ENCODE data around the gene CYCS. TPM values are rescaled to one million over a fixed set of nuclear protein-coding genes. Genes with fewer than 3 reads are reported as not detected.
A peak's percentile ranks its signal among the peaks of the same experiment; 100 is the strongest.
"Not testable (repeated sequence)": the region's sequence is repeated elsewhere in the genome, so short reads cannot be mapped to it uniquely, and the experiment has no call there.

CYCS gene
- polyA plus RNA-seq, 1 experiment: 74.1 TPM

DNA sequence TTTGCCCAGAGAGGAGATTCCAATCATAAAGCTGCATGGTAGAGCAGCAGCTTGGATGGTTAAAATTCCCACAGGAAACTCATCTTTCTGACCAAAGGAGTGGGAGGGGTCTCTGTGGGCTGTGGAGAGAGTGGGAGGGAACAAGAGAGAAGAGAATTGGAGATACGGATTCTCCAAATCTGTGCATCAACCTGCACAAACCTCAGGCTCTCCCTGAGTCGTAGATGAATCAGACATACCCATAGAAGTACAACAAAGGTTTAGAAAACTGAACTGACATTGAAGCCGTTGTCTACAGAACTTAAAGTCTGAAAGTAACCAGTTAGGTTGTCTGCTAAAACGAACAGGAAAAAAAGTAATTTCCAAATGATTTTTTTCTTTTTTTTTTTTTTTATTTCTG, 41.9 kb downstream of the CYCS start:
- Histone ChIP-seq H3K27me3 (ENCODE audit: control insufficient read depth, insufficient read depth, low read length) (no peaks in the 10 kb centered on the region), H3K27ac (ENCODE audit: low read depth, low read length) (no peak overlapping the region), H3K9me3 (ENCODE audit: control insufficient read depth, insufficient read depth, low read length) (peaks cover 3% of the 10 kb centered on the region; the same call in 1 of the 2 replicates), H3K4me3 (ENCODE audit: low read depth, low read length) (no peak overlapping the region)
- ChIA-PET CTCF (interaction anchor here (0.7 to 1.1 kb wide), 2 partner anchors 11 to 271 kb away, joined by 3 to 6 read pairs; no protein-coding TSS in a partner anchor), POLR2A (no interaction called here)
- TF ChIP-seq, protein P1, sequence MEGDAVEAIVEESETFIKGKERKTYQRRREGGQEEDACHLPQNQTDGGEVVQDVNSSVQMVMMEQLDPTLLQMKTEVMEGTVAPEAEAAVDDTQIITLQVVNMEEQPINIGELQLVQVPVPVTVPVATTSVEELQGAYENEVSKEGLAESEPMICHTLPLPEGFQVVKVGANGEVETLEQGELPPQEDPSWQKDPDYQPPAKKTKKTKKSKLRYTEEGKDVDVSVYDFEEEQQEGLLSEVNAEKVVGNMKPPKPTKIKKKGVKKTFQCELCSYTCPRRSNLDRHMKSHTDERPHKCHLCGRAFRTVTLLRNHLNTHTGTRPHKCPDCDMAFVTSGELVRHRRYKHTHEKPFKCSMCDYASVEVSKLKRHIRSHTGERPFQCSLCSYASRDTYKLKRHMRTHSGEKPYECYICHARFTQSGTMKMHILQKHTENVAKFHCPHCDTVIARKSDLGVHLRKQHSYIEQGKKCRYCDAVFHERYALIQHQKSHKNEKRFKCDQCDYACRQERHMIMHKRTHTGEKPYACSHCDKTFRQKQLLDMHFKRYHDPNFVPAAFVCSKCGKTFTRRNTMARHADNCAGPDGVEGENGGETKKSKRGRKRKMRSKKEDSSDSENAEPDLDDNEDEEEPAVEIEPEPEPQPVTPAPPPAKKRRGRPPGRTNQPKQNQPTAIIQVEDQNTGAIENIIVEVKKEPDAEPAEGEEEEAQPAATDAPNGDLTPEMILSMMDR (IDR thresholded peaks at IDR 0.05; ENCODE audit: low read depth, low read length): no peak
- DNase-seq (ENCODE audit: low read depth, low spot score): no peak

DNA sequence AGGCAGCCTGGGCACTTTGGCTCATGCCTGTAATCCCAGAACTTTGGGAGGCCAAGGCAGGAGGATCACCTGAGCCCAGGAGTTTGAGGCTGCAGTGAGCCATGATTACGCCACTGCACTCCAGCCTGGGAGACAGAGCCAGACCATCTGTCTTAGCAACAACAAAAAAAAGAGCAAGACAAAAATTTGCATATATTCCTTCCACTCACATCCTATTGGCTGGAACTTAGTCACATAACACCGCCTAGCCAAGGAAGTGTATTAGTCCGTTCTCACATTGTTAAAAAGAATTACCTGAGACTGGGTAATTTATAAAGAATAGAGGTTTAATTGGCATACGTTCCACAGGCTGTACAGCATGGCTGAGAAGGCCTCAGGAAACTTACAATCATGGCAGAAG, 43.0 kb downstream of the CYCS start:
- DNase-seq (ENCODE audit: low read depth, low spot score); POLR2A ChIA-PET; H3K4me3 ChIP-seq (ENCODE audit: low read depth, low read length); H3K9me3 ChIP-seq (ENCODE audit: control insufficient read depth, insufficient read depth, low read length); H3K27ac ChIP-seq (ENCODE audit: low read depth, low read length); H3K27me3 ChIP-seq (ENCODE audit: control insufficient read depth, insufficient read depth, low read length): not testable (repeated sequence)
- CTCF ChIA-PET: interaction anchor here (1.0 to 2.6 kb wide), 4 partner anchors 8 to 270 kb away, joined by 3 to 13 read pairs (median 8); no protein-coding TSS in a partner anchor

DNA sequence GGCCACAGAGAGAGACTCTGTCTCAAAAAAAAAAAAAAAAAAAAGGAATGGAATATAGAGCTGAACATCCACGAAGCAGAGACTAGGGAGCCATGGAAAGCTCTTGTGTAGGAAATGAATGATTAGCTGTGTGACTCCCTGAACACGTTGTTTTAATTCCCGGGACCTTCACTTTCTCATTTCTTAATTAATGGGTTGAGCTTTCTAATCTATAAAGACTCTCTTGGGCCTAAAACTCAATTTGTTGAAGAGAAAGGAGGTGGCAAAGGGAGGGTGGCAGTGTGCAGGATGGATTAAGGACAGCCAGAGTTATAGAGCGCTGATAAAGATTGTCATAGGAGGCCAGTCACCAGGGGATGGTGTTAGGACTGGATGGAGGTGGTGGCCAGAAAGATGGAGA, 48.0 kb downstream of the CYCS start:
- POLR2A ChIA-PET: no interaction called here
- Histone ChIP-seq H3K9me3 (ENCODE audit: control insufficient read depth, insufficient read depth, low read length) (no peaks in the 10 kb centered on the region), H3K27me3 (ENCODE audit: control insufficient read depth, insufficient read depth, low read length) (no peaks in the 10 kb centered on the region), H3K27ac (ENCODE audit: low read depth, low read length) (no peak overlapping the region), H3K4me3 (ENCODE audit: low read depth, low read length) (no peak overlapping the region)
- DNase-seq (ENCODE audit: low read depth, low spot score): no peak
- TF ChIP-seq, protein P1 (IDR thresholded peaks at IDR 0.05; ENCODE audit: low read depth, low read length): no peak
- CTCF ChIA-PET: interaction anchor here (0.6 to 3.2 kb wide), 7 partner anchors 9 to 758 kb away, joined by 3 to 20 read pairs (median 6); no protein-coding TSS in a partner anchor

DNA sequence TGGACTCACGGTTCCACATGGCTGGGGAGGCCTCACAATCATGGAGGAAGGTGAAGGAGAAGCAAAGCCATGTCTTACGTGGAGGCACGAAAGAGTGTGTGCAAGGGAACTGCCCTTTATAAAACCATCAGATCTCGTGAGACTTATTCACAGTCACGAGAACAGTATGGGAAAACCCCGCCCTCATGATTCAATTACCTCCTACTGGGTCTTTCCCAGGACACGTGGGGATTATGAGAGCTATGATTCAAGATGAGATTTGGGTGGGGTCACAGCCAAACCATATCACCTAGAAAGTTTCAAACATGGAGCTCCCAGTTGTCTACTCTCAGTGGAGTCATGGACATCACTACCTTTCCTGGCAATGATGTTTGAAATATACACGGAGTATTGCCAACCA, 49.6 kb downstream of the CYCS start:
- POLR2A ChIA-PET: no interaction called here

DNA sequence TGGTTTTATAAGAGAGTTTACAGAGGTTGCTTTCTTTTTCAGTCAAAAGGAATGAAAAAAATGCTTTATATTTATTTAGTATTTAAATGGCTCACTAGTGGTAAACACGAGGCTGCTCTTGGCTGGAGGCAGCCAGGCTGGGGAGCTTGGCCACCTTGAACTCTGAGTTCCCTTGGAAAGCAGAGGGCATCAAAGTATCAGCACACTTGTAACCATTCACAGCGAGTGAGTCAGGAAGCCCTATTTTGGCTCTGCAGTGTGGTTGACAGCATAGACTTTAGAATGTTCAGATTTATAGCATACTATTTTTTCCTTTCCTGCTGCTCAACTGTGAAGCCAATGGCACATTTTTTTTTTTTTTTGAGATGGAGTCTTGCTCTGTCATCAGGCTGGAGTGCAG, 51.6 kb downstream of the CYCS start:
- H3K9me3 ChIP-seq (ENCODE audit: control insufficient read depth, insufficient read depth, low read length): no peaks in the 10 kb centered on the region
- H3K4me3 ChIP-seq (ENCODE audit: low read depth, low read length): no peak overlapping the region
- ChIA-PET CTCF (interaction anchor here (0.9 to 6.8 kb wide), 6 partner anchors 16 to 261 kb away, joined by 3 to 120 read pairs (median 4); no protein-coding TSS in a partner anchor), POLR2A (no interaction called here)
- H3K27me3 ChIP-seq (ENCODE audit: control insufficient read depth, insufficient read depth, low read length): no peaks in the 10 kb centered on the region
- DNase-seq (ENCODE audit: low read depth, low spot score): peak; percentile 53
- peak overlapping the region; percentile 39 for H3K27ac ChIP-seq (ENCODE audit: low read depth, low read length)
- TF ChIP-seq, protein P1 (IDR thresholded peaks at IDR 0.05; ENCODE audit: low read depth, low read length): no peak

More for the DNA sequence above, 49.6 kb downstream of the CYCS start:
- TF ChIP-seq, protein P1 (IDR thresholded peaks at IDR 0.05; ENCODE audit: low read depth, low read length): no peak
- H3K27me3 ChIP-seq (ENCODE audit: control insufficient read depth, insufficient read depth, low read length): no peaks in the 10 kb centered on the region
- no peak overlapping the region for H3K27ac ChIP-seq (ENCODE audit: low read depth, low read length)
- DNase-seq (ENCODE audit: low read depth, low spot score): no peak
- H3K4me3 ChIP-seq (ENCODE audit: low read depth, low read length): no peak overlapping the region
- no peaks in the 10 kb centered on the region for H3K9me3 ChIP-seq (ENCODE audit: control insufficient read depth, insufficient read depth, low read length)
- CTCF ChIA-PET: interaction anchor here (0.5 to 6.8 kb wide), 5 partner anchors 19 to 263 kb away, joined by 3 to 120 read pairs (median 20); no protein-coding TSS in a partner anchor

Other genes with a start within 250 kb of the CYCS start
- 33.3 and 37.8 TPM in 2 replicates for gene OSBPL3, start 145.1 kb downstream of the CYCS start, polyA plus RNA-seq (2011; rRNA removed)
- not detected in 2 replicates for gene NPVF, start 103.2 kb upstream of the CYCS start, polyA plus RNA-seq (2011; rRNA removed)

Measured in AG04450 (cell line).